Upper lobe of right lung (tissue), 1 donor: Measurements from ENCODE around the gene PTPN23. TPM values are rescaled to one million over a fixed set of nuclear protein-coding genes. Genes with fewer than 3 reads are reported as not detected.
"Not testable (repeated sequence)": the region's sequence is repeated elsewhere in the genome, so short reads cannot be mapped to it uniquely, and the experiment has no call there.

Experiments used
- ATAC-seq: fragments of 200-7000 bp; cut with Tn5 transposase; one replicate; pipeline ENCODE4 v1.9.1; 2020; ENCODE audit warnings: mild to moderate bottlenecking, moderate library complexity
- DNase-seq: peaks from one replicate; pipeline ENCODE4 v3.0.0-alpha.2; 2020
- H3K27ac ChIP-seq: fragments of 200-600 bp; one replicate; pipeline ENCODE4 v1.8.0; 2022
- H3K27me3 ChIP-seq: fragments of 200-600 bp; one replicate; pipeline ENCODE4 v1.8.0; 2022; ENCODE audit warnings: mild to moderate bottlenecking
- H3K36me3 ChIP-seq: fragments of 200-600 bp; one replicate; pipeline ENCODE4 v1.8.0; 2022
- H3K4me1 ChIP-seq: fragments of 200-600 bp; one replicate; pipeline ENCODE4 v1.8.0; 2022
- H3K4me3 ChIP-seq: fragments of 200-600 bp; one replicate; pipeline ENCODE4 v1.8.0; 2022; ENCODE audit warnings: mild to moderate bottlenecking
- H3K9me3 ChIP-seq: fragments of 200-600 bp; one replicate; pipeline ENCODE4 v1.8.0; 2022
- intact Hi-C: fragments of 100-400 bp; cut with DNase I; formaldehyde crosslinking; loops from one replicate; pipeline ENCODE4 v1.11.0; 2022
- total RNA-seq: library from RNA; stranded (reverse); fragmentation: NEBNext Ultra II Directional; extraction: Animal tissue kit (Norgen Biotek cat#: 25700); gene quantifications from one replicate; pipeline ENCODE4 v1.2.1, GENCODE V29; 2021
- TF ChIP-seq, protein P1 (sequence below): fragments of 200-600 bp; IDR thresholded peaks from one replicate; pipeline ENCODE4 v1.8.0; 2022; ENCODE audit warnings: antibody characterized with exemption
- donor health status: DM: no; HTN: yes; CAD: no; lungs with severe emphysema.

PTPN23 gene
- total RNA-seq, 1 donor from 2014 or later, result 56.2 TPM

DNA sequence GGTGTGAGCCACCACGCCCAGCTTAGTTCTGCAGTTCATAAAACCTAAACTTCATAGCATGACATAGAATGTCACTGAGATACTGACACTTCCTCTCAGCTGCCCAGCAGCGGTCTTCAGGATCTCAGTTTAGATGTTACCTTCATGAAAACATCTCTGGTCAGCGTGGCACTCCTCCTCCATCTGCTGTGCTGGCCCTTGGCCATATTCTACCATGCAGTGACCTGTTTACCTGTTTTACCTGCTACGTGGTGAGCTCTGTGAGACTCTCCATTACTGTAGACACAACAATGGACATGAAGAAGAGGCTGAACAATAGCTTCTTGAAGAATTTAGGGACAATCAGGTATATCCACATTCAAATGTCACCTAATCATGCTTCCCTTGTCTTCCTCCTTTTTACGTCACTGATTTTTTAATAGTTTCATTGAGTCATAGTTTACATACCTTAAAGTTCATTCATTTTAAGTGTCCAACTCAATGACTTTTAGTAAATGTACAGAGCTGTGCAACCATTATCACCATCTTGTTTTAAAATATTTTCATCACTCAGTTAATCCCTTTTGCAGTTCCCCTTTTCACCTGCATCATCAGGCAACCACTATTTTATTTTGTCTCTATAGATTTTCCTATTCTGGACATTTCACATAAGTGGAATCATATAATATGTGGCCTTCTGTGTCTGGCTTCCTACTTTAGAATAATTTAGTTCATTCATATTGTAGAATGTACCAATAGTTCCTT lies 32.2 kb upstream of the PTPN23 start:
- Histone ChIP-seq H3K4me3 (no peak overlapping the region), H3K27ac (no peak overlapping the region), H3K4me1 (peaks cover 5% of the 10 kb centered on the region), H3K27me3 (no peaks in the 10 kb centered on the region), H3K9me3 (no peaks in the 10 kb centered on the region), H3K36me3 (peaks cover 21% of the 10 kb centered on the region)
- TF ChIP-seq, protein P1, sequence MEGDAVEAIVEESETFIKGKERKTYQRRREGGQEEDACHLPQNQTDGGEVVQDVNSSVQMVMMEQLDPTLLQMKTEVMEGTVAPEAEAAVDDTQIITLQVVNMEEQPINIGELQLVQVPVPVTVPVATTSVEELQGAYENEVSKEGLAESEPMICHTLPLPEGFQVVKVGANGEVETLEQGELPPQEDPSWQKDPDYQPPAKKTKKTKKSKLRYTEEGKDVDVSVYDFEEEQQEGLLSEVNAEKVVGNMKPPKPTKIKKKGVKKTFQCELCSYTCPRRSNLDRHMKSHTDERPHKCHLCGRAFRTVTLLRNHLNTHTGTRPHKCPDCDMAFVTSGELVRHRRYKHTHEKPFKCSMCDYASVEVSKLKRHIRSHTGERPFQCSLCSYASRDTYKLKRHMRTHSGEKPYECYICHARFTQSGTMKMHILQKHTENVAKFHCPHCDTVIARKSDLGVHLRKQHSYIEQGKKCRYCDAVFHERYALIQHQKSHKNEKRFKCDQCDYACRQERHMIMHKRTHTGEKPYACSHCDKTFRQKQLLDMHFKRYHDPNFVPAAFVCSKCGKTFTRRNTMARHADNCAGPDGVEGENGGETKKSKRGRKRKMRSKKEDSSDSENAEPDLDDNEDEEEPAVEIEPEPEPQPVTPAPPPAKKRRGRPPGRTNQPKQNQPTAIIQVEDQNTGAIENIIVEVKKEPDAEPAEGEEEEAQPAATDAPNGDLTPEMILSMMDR, result no peak
- ATAC-seq (no peak), DNase-seq (no peak)
- intact Hi-C loops, result no loop called here

- ATAC-seq (no peak), DNase-seq (no peak)
- Histone ChIP-seq H3K4me1 (no peaks in the 10 kb centered on the region), H3K27me3 (no peaks in the 10 kb centered on the region), H3K27ac (no peak overlapping the region), H3K4me3 (no peak overlapping the region), H3K9me3 (peaks cover 6% of the 10 kb centered on the region), H3K36me3 (no peaks in the 10 kb centered on the region)
- TF ChIP-seq, protein P1, result no peak
- intact Hi-C loops, result no loop called here
These were observed 25.8 kb upstream of the PTPN23 start for GRCh38 chr3:47355010-47355409.

- Histone ChIP-seq H3K27me3 (no peaks in the 10 kb centered on the region), H3K36me3 (no peaks in the 10 kb centered on the region), H3K4me3 (no peak overlapping the region), H3K4me1 (no peaks in the 10 kb centered on the region), H3K9me3 (peaks cover 9% of the 10 kb centered on the region), H3K27ac (no peak overlapping the region)
- peak; percentile 60 for DNase-seq
- ATAC-seq, result no peak
- TF ChIP-seq, protein P1, result no peak
- intact Hi-C loops, result no loop called here
These were observed 24.6 kb upstream of the PTPN23 start for GRCh38 chr3:47356201-47356600.

DNA sequence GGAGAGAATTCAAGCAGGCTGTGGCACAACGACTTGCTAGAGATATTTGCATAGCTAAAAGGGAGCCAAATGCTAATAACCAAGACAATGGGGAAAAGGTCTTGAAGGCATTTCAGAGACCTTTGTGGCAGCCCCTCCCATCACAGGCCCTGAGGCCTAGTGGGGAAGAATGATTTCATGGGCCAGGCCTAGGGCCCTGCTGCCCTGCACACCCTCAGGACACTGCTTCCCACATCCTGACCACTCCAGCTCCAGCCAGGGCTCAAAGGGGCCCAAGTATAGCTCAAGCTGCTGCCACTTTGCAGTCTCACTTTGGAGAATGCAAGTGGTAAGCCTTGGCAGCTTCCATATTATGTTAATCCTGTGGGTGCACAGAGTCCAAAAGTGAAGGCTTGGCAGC lies 21.5 kb upstream of the PTPN23 start:
- H3K9me3 ChIP-seq, result peaks cover 9% of the 10 kb centered on the region
- TF ChIP-seq, protein P1, result no peak
- H3K4me3 ChIP-seq, result no peak overlapping the region
- peaks cover 6% of the 10 kb centered on the region for H3K4me1 ChIP-seq
- H3K27me3 ChIP-seq, result no peaks in the 10 kb centered on the region
- H3K36me3 ChIP-seq, result no peaks in the 10 kb centered on the region
- intact Hi-C loops, result no loop called here
- H3K27ac ChIP-seq, result no peak overlapping the region
- DNase-seq (peak; percentile 15), ATAC-seq (no peak)

DNA sequence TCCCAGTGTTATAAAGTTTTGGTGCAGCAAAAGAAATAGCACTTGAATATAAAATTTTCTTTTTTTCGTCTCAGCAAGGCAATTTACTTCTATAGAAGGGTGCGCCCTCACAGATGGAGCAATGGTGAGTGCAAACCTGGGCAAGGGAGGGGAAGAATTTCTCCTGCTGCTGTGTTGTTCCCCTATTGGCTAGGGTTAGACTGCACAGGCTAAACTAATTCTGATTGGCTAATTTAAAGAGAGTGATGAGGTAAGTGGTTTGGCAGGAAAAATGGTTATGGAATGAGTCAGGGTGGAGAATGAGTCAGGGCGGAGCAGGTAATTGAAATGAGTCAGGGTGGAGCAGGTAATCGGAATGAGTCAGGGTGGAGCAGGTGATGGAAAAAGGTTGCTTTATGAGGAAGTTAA lies 20.7 kb upstream of the PTPN23 start:
- intact Hi-C loops, ATAC-seq, H3K27ac ChIP-seq, H3K36me3 ChIP-seq, H3K4me3 ChIP-seq, H3K4me1 ChIP-seq, DNase-seq, H3K27me3 ChIP-seq, H3K9me3 ChIP-seq: not testable (repeated sequence)

DNA sequence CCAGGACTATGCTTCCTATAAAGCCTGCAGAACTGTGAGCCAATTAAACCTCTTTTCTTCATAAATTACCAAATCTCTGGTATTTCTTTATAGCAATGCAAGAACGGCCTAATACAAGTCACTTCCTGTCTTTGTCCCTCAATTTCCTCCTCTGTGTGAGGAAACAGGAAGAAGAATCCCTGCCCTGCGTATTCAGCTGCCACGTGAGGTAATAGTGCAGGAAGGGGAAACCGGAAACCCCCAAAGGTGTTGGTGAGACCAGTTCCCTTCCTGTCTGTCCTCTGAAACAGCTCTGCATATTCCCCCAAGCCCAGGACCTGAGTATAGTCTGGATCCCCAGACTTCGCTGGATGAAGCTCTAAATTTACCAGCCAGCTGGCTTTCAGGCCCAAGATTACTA lies 18.1 kb upstream of the PTPN23 start:
- Histone ChIP-seq H3K4me1 (peaks cover 6% of the 10 kb centered on the region), H3K4me3 (no peak overlapping the region), H3K27me3 (no peaks in the 10 kb centered on the region), H3K36me3 (no peaks in the 10 kb centered on the region), H3K27ac (peak overlapping the region; percentile 21), H3K9me3 (peaks cover 9% of the 10 kb centered on the region)
- intact Hi-C loops, result no loop called here
- DNase-seq (peak; percentile 39), ATAC-seq (peak; percentile 67)
- TF ChIP-seq, protein P1, result no peak
